HFFc6 (cell line): ENCODE data around the gene EPHA6. TPM values are rescaled to one million over a fixed set of nuclear protein-coding genes. Genes with fewer than 3 reads are reported as not detected.

Experiments
- DNase-seq: peaks from one replicate; pipeline ENCODE4 v3.0.0-alpha.2; 2018
- H3K27ac Mint-ChIP-seq: 2 replicates; pipeline ENCODE4 v1.8.0; 2020; ENCODE audit warnings: mild to moderate bottlenecking, mixed read lengths
- H3K27me3 Mint-ChIP-seq: 2 replicates; pipeline ENCODE4 v1.8.0; 2021; ENCODE audit warnings: mild to moderate bottlenecking, moderate library complexity, mixed read lengths; ENCODE audit not compliant: insufficient read depth
- H3K36me3 Mint-ChIP-seq: 2 replicates; pipeline ENCODE4 v1.8.0; 2021; ENCODE audit warnings: low read depth, mixed read lengths
- H3K4me1 Mint-ChIP-seq: 2 replicates; pipeline ENCODE4 v1.8.0; 2020; ENCODE audit warnings: low read depth, mixed read lengths
- H3K4me3 Mint-ChIP-seq: 2 replicates; pipeline ENCODE4 v1.8.0; 2020; ENCODE audit warnings: mild to moderate bottlenecking, moderate library complexity, mixed read lengths
- H3K9me3 Mint-ChIP-seq: 2 replicates; pipeline ENCODE4 v1.8.0; 2020; ENCODE audit warnings: mild to moderate bottlenecking, mixed read lengths
- total RNA-seq, 6 experiments: library from RNA; stranded (reverse); fragmentation: NEBNext Ultra II Directional; extraction: Animal tissue kit (Norgen Biotek cat#: 25700); gene quantifications; 2 replicates in 1 of 6; 3 replicates in 5 of 6; pipeline ENCODE4 v1.2.3, GENCODE V29; 2021
- TF ChIP-seq, protein P1 (sequence below): fragments of 200-600 bp; sonication (generic); IDR thresholded peaks from 2 replicates; pipeline ENCODE4 v1.5.0; 2021; ENCODE audit warnings: antibody characterized with exemption, mild to moderate bottlenecking

The EPHA6 gene
- total RNA-seq, 6 experiments from 2014 or later, result not detected

DNA sequence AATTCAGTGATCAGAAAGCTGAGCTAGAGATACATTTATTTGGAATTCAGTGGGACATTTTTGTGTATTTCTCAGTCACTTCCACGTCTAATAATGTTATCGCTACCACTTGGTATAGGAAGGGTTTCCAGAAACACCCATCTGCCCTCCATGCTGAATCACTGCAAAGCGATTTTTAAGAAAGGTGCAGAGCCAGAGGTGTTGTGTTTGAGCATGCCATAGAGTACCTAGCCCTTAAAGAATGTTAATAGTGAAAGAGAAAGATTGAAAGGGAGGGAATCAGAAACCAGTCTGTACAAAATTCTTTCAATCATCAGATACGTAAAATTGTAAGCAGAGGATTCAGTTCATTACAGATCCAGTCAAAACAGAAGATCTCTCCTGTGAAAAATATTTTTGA is 870.1 kb downstream of the EPHA6 start:
- Mint-ChIP-seq H3K27ac (no peak overlapping the region), H3K9me3 (no peaks in the 10 kb centered on the region), H3K4me3 (no peak overlapping the region), H3K27me3 (peaks cover 3% of the 10 kb centered on the region; the same call in 1 of the 2 replicates), H3K36me3 (no peaks in the 10 kb centered on the region), H3K4me1 (no peaks in the 10 kb centered on the region)
- DNase-seq, result no peak
- TF ChIP-seq, protein P1, sequence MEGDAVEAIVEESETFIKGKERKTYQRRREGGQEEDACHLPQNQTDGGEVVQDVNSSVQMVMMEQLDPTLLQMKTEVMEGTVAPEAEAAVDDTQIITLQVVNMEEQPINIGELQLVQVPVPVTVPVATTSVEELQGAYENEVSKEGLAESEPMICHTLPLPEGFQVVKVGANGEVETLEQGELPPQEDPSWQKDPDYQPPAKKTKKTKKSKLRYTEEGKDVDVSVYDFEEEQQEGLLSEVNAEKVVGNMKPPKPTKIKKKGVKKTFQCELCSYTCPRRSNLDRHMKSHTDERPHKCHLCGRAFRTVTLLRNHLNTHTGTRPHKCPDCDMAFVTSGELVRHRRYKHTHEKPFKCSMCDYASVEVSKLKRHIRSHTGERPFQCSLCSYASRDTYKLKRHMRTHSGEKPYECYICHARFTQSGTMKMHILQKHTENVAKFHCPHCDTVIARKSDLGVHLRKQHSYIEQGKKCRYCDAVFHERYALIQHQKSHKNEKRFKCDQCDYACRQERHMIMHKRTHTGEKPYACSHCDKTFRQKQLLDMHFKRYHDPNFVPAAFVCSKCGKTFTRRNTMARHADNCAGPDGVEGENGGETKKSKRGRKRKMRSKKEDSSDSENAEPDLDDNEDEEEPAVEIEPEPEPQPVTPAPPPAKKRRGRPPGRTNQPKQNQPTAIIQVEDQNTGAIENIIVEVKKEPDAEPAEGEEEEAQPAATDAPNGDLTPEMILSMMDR, result no peak

DNA sequence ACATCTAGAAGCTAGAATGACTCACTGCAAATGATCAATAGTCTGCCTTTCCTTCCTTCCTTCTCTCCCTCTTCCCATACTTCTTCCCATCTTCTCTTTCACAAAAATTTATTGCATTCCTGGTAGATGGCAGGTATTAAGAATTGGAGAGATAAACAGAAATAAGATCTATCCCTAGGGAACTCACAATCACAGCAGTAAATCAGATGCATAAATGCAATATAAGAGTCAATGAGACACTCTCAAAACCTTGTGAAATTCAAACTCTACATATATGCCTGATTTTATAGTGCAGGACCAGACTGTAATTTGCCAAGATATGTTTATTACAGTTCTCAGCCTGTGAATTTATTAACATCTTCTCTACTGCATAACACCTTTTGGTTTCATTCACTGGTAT is 871.9 kb downstream of the EPHA6 start:
- Mint-ChIP-seq H3K4me3 (no peak overlapping the region), H3K9me3 (no peaks in the 10 kb centered on the region), H3K27me3 (peaks cover 3% of the 10 kb centered on the region; the same call in 1 of the 2 replicates), H3K36me3 (no peaks in the 10 kb centered on the region), H3K27ac (no peak overlapping the region), H3K4me1 (no peaks in the 10 kb centered on the region)
- TF ChIP-seq, protein P1, result no peak
- DNase-seq, result no peak

DNA sequence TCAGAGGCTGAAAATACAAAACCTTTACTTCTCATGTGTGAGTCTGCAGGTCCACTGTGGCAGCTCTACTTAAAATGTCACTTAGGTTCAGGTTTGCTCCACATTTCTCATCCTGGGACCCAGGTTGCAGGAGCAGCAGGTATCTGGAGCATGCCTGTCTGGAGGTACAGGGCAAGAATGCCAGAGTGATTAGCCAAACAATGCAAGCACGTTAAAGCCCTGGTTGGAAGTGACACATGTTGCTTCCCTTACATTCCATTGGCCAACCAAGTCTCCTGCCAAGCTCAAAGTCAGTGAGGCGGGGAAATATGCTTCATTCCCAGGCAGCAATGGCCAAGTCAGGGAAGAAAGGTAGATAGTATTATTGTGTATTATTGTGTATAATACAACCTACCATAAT is 873.3 kb downstream of the EPHA6 start:
- no peak for DNase-seq
- Mint-ChIP-seq H3K27ac (no peak overlapping the region), H3K9me3 (no peaks in the 10 kb centered on the region), H3K4me3 (no peak overlapping the region), H3K4me1 (no peaks in the 10 kb centered on the region), H3K27me3 (no peaks in the 10 kb centered on the region), H3K36me3 (no peaks in the 10 kb centered on the region)
- TF ChIP-seq, protein P1, result no peak

DNA sequence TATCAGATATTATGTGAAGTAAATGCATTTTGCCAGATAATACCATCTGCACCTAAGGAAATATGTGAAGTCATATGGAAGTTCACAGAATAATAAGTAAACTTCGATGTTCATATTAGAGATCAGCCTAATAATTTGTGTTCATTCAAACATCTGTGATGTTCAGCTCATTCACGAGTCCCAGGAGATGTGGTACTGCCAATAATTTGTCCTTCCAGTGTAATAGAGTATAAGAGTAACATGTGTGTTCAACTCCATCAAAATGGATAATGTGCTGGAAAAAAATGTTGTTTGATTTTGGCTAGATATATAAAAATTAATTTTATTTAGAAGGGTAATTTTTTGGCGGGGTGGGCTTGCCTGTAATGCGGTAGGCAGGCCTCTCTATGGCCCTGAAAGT is 874.7 kb downstream of the EPHA6 start:
- Mint-ChIP-seq H3K4me3 (no peak overlapping the region), H3K27ac (no peak overlapping the region), H3K27me3 (no peaks in the 10 kb centered on the region; the same call in 1 of the 2 replicates), H3K9me3 (no peaks in the 10 kb centered on the region), H3K4me1 (no peaks in the 10 kb centered on the region), H3K36me3 (no peaks in the 10 kb centered on the region)
- no peak for DNase-seq
- TF ChIP-seq, protein P1, result no peak

DNA sequence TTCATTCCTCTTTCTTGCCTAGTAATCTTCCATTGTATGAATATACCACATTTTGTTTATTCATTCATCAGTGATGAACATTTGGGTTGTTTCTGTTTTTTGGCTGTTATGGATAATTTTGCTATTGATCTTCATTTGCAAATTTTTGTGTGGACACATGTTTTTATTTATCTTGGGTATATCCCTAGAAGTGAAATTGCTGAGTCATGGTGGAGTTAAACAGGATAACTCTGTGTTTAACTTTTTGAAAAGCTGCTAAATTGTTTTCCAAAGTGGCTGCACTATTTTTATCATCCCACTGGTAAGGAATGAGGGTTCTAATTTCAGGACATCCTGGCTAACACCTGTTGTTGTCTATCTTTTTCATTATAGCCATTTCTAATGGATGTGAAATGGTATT is 875.6 kb downstream of the EPHA6 start:
- Mint-ChIP-seq H3K9me3 (no peaks in the 10 kb centered on the region), H3K36me3 (no peaks in the 10 kb centered on the region), H3K4me3 (no peak overlapping the region), H3K27ac (no peak overlapping the region), H3K27me3 (no peaks in the 10 kb centered on the region; the same call in 1 of the 2 replicates), H3K4me1 (no peaks in the 10 kb centered on the region)
- TF ChIP-seq, protein P1, result no peak
- DNase-seq, result no peak

DNA sequence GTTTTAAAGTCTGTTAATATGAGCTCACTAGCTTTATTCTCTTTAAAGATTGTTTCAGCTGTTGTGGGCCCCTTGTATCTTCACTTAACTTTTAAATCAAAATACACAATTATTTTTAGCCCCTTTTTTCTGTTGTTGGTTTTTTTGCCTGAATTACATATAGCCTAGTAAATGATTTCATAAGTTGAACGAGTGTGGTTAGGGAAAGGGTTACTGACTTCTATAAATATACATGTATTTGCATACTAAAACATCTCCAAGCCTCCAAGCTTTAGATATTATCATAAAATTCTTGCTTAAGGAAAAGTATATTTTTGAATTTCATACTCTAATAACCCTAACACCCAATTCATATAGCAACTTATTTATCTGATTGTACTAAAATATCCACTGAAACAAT is 877.0 kb downstream of the EPHA6 start:
- no peaks in the 10 kb centered on the region; the same call in 1 of the 2 replicates for H3K27me3 Mint-ChIP-seq
- no peak overlapping the region for H3K27ac Mint-ChIP-seq
- no peaks in the 10 kb centered on the region for H3K4me1 Mint-ChIP-seq
- H3K4me3 Mint-ChIP-seq, result no peak overlapping the region
- H3K36me3 Mint-ChIP-seq, result no peaks in the 10 kb centered on the region
- no peaks in the 10 kb centered on the region for H3K9me3 Mint-ChIP-seq
- no peak for DNase-seq
- TF ChIP-seq, protein P1, result no peak
